DOHH2 (cell line): ENCODE measurements around the gene RMND5A.

Experiments used
- CTCF ChIP-seq: fragments of 200-600 bp; sonication (generic); IDR thresholded peaks from one replicate; pipeline ENCODE4 v1.5.1; 2014; ENCODE audit warnings: antibody characterized with exemption, mild to moderate bottlenecking, low read depth, low read length; ENCODE audit not compliant: poor library complexity, severe bottlenecking
- EZH2phosphoT487 ChIP-seq: fragments of 200-600 bp; sonication (generic); IDR thresholded peaks from 2 replicates; pipeline ENCODE4 v1.6.1; 2017; ENCODE audit warnings: borderline replicate concordance, mild to moderate bottlenecking, antibody characterized with exemption, low read length, moderate library complexity, mixed read lengths

- TF ChIP-seq CTCF, result no peak
- no peak for TF ChIP-seq EZH2phosphoT487
Observed at GRCh38 chr2:86818114-86818801, 98.2 kb downstream of the RMND5A start.
